Epithelial cell of alveolus of lung (primary cell): ENCODE measurements around the gene PCYOX1L. TPM values are rescaled to one million over a fixed set of nuclear protein-coding genes. Genes with fewer than 3 reads are reported as not detected.

ENCODE experiments used
- total RNA-seq: library from RNA; depleted of rRNA; stranded (reverse); fragments of >200 nt; gene quantifications from 2 replicates; pipeline ENCODE4 v1.2.1, GENCODE V29; 2015

The PCYOX1L gene, protein sequence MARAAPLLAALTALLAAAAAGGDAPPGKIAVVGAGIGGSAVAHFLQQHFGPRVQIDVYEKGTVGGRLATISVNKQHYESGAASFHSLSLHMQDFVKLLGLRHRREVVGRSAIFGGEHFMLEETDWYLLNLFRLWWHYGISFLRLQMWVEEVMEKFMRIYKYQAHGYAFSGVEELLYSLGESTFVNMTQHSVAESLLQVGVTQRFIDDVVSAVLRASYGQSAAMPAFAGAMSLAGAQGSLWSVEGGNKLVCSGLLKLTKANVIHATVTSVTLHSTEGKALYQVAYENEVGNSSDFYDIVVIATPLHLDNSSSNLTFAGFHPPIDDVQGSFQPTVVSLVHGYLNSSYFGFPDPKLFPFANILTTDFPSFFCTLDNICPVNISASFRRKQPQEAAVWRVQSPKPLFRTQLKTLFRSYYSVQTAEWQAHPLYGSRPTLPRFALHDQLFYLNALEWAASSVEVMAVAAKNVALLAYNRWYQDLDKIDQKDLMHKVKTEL
- total RNA-seq, result 10.4 and 14.2 TPM in 2 replicates

GRCh38 chr5:149357370-149358293, at the start of gene PCYOX1L:
Gene PCYOX1L (plus strand): TSS chr5:149358046. CDS start chr5:149358069, 23 bp downstream.

GRCh38 chr5:149345147-149345891, 12.5 kb upstream of the PCYOX1L start, which contains the start of gene GRPEL2:
Gene GRPEL2 (plus strand): TSS chr5:149345499. CDS start chr5:149345540, 41 bp downstream.

DNA sequence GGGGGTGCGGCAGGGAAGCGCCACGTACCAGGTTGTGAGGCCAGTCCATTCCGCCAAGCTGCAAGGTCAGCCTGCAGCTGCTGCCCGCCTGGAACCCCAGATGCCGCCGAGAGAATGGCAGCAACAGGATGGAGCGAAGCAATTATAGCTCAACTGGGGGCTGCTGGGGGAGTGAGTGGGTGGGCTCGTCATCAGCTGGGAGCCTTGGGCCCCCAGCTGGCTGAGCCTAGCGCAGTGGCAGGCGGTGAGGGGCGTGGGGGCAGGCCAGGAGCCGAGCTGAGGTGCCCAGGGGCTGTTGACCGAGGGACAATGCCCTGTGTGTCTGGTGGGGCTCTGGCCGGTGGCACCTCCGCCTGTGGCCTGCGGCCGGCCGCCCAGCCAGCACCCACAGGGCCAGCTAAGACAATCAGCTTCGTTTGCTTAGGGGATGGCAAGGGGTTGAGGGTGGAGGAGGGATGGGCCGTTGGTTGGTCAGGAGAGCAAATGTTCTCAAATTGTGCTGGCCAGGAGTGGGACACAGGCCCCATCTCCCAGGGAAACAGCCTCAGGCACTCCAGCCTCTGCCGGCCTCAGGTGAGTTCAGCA, 21.4 kb downstream of the PCYOX1L start, which contains the start of gene IL17B:
Gene IL17B (minus strand): TSS at position 116 of the 585 bp plus-strand sequence. CDS start 67 bp downstream, at position 49.

Other genes starting within 250 kb of the PCYOX1L start
- gene ABLIM3, start 216.6 kb upstream of the PCYOX1L start, total RNA-seq, result 84.9 and 91.3 TPM in 2 replicates
- gene AFAP1L1, start 86.2 kb upstream of the PCYOX1L start, total RNA-seq, result 9.0 and 9.7 TPM in 2 replicates
- 7.9 and 19.3 TPM in 2 replicates for gene GRPEL2, start 12.5 kb upstream of the PCYOX1L start, total RNA-seq
- 0.80 and 1.2 TPM in 2 replicates for gene IL17B, start 21.2 kb downstream of the PCYOX1L start, total RNA-seq
- 218 and 219 TPM in 2 replicates for gene CSNK1A1, start 193.4 kb downstream of the PCYOX1L start, total RNA-seq
- 0.16 and 0.78 TPM in 2 replicates for gene ARHGEF37, start 223.5 kb downstream of the PCYOX1L start, total RNA-seq